T-helper 1 cell treated with Interleukin-12 subunit alpha and Interleukin-12 subunit beta and Interleukin-4 antibody, amounts not matched to agents 30 μg/mL and 1 μg/mL, for 36 hours (primary cell): ENCODE data around the gene STX8.

Experiments used
- H3K27ac Mint-ChIP-seq: one replicate; pipeline ENCODE4 v1.8.0; 2021; ENCODE audit warnings: mild to moderate bottlenecking, mixed read lengths
- H3K27me3 Mint-ChIP-seq: one replicate; pipeline ENCODE4 v1.8.0; 2021; ENCODE audit warnings: low read depth, mixed read lengths
- H3K36me3 Mint-ChIP-seq: one replicate; pipeline ENCODE4 v1.8.0; 2021; ENCODE audit warnings: low read depth, mixed read lengths
- H3K4me1 Mint-ChIP-seq: one replicate; pipeline ENCODE4 v1.8.0; 2021; ENCODE audit warnings: low read depth, mixed read lengths
- H3K4me3 Mint-ChIP-seq: one replicate; pipeline ENCODE4 v1.8.0; 2021; ENCODE audit warnings: mild to moderate bottlenecking, moderate library complexity, mixed read lengths
- H3K9me3 Mint-ChIP-seq: one replicate; pipeline ENCODE4 v1.8.0; 2021; ENCODE audit warnings: mixed read lengths

Gene STX8

GRCh38 chr17:9509236-9509816, 66.3 kb downstream of the STX8 start:
- Mint-ChIP-seq H3K36me3 (peaks cover 19% of the 10 kb centered on the region), H3K4me3 (no peak overlapping the region), H3K27me3 (no peaks in the 10 kb centered on the region), H3K27ac (no peak overlapping the region), H3K9me3 (peaks cover 32% of the 10 kb centered on the region), H3K4me1 (peaks cover 3% of the 10 kb centered on the region)

DNA sequence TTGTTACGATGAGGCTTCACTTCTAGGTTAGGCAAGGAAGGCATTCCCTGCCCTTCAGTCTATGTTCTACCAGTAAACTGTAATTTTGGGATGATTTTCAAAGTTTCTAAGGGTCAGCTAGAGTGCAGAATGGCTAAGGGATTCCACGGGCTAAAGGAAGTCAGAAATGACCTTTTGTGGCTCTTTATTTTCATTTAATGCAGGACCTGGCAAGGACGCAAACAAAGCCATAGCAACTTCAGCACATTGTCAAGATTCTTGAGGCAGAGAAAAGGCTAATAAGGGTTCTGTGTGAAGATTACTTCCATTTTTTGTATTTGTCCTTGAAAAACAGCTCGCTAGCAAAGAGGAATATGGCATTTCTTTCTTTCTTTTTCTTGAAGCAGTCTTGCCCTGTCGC, 76.6 kb downstream of the STX8 start:
- no peaks in the 10 kb centered on the region for H3K27me3 Mint-ChIP-seq
- no peaks in the 10 kb centered on the region for H3K4me1 Mint-ChIP-seq

GRCh38 chr17:9498490-9498889, 77.1 kb downstream of the STX8 start:
- H3K36me3 Mint-ChIP-seq, result peaks cover 7% of the 10 kb centered on the region
- H3K27me3 Mint-ChIP-seq, result no peaks in the 10 kb centered on the region
- H3K4me1 Mint-ChIP-seq, result no peaks in the 10 kb centered on the region
- no peak overlapping the region for H3K4me3 Mint-ChIP-seq
- no peaks in the 10 kb centered on the region for H3K9me3 Mint-ChIP-seq
- H3K27ac Mint-ChIP-seq, result no peak overlapping the region

More for the DNA sequence above, 76.6 kb downstream of the STX8 start:
- Mint-ChIP-seq H3K4me3 (no peak overlapping the region), H3K9me3 (no peaks in the 10 kb centered on the region), H3K36me3 (peaks cover 7% of the 10 kb centered on the region), H3K27ac (no peak overlapping the region)

DNA sequence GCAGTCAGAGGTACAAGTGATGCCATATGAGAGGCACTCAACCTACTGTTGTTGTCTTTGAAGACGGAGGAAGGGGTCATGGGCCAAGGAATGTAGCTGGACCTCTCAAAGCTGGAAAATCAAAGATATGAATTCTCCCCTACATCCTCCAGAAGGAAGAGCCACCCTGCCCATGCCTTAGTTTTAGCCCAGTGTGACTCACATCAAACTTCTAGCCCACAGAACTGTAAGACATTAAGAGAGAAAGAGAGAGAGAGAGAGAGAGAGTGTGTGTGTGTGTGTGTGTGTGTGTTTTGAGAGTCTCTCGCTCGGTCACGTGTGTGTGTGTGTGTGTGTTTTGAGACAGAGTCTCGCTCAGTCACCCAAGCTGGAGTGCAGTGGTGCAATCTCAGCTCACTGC, 87.1 kb downstream of the STX8 start:
- Mint-ChIP-seq H3K27me3 (no peaks in the 10 kb centered on the region), H3K4me3 (no peak overlapping the region), H3K36me3 (peaks cover 13% of the 10 kb centered on the region), H3K27ac (no peak overlapping the region), H3K9me3 (no peaks in the 10 kb centered on the region), H3K4me1 (no peaks in the 10 kb centered on the region)

- Mint-ChIP-seq H3K27ac (no peak overlapping the region), H3K27me3 (no peaks in the 10 kb centered on the region), H3K9me3 (no peaks in the 10 kb centered on the region), H3K4me3 (no peak overlapping the region), H3K4me1 (no peaks in the 10 kb centered on the region), H3K36me3 (peaks cover 11% of the 10 kb centered on the region)
Observed at GRCh38 chr17:9487406-9487805, 88.2 kb downstream of the STX8 start.

DNA sequence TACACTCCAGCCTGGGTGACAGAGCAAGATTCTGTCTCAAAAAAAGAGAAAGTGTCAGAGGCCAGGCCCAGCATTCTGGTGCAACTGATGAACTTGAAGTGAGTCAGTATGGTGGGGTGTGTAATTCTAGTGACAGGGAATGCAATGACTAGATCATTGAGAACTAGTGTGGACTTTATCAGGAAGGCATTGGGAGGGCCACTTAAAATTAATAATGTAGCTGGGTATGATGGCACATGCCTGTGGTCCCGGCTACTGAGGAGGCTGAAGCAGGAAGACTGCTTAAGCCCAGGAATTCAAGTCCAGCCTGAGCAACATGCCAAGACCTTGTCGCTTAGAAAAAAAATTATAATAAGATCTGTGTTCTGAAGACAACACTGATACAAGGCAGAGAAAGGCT, 90.8 kb downstream of the STX8 start:
- no peak overlapping the region for H3K27ac Mint-ChIP-seq
- H3K4me3 Mint-ChIP-seq, result no peak overlapping the region
- H3K9me3 Mint-ChIP-seq, result no peaks in the 10 kb centered on the region
- no peaks in the 10 kb centered on the region for H3K27me3 Mint-ChIP-seq
- no peaks in the 10 kb centered on the region for H3K4me1 Mint-ChIP-seq
- peaks cover 4% of the 10 kb centered on the region for H3K36me3 Mint-ChIP-seq

GRCh38 chr17:9479964-9480363, 95.7 kb downstream of the STX8 start:
- Mint-ChIP-seq H3K36me3 (no peaks in the 10 kb centered on the region), H3K27me3 (no peaks in the 10 kb centered on the region), H3K4me1 (no peaks in the 10 kb centered on the region), H3K4me3 (no peak overlapping the region), H3K9me3 (no peaks in the 10 kb centered on the region), H3K27ac (no peak overlapping the region)

GRCh38 chr17:9478889-9479288, 96.7 kb downstream of the STX8 start:
- no peaks in the 10 kb centered on the region for H3K27me3 Mint-ChIP-seq
- no peaks in the 10 kb centered on the region for H3K36me3 Mint-ChIP-seq
- H3K9me3 Mint-ChIP-seq, result no peaks in the 10 kb centered on the region
- H3K27ac Mint-ChIP-seq, result no peak overlapping the region
- H3K4me1 Mint-ChIP-seq, result no peaks in the 10 kb centered on the region
- no peak overlapping the region for H3K4me3 Mint-ChIP-seq

DNA sequence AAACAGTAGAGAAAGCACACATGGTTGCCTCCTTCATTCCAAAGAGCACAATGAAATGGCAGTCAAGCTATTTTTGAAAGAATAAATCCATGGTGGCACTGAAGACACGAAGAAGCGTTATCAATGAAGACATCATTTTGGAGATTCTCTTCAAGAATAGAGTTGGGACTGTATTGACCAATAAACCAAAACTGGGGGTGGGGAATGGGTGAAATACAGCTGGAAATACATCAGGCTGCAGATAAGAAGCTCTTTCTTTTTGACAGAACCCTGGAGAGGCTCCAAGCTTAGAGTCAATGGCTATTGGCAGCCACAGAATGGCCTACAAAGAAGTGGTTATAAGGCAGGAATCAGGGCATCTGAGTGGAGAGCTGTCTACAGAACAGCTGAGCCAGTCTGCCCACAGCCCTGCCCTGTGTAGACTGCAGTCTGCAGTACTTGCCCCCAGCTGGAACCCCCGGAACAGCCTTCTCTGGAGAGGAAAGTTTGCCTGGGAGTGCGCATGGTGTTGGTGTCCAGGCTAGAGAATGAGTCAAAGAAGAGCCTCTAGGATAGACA, 100.4 kb downstream of the STX8 start:
- H3K27me3 Mint-ChIP-seq, result no peaks in the 10 kb centered on the region
- H3K4me3 Mint-ChIP-seq, result no peak overlapping the region
- no peaks in the 10 kb centered on the region for H3K36me3 Mint-ChIP-seq
- no peaks in the 10 kb centered on the region for H3K9me3 Mint-ChIP-seq
- no peak overlapping the region for H3K27ac Mint-ChIP-seq
- H3K4me1 Mint-ChIP-seq, result peaks cover 10% of the 10 kb centered on the region

- Mint-ChIP-seq H3K4me3 (no peak overlapping the region), H3K36me3 (no peaks in the 10 kb centered on the region), H3K27ac (no peak overlapping the region), H3K27me3 (no peaks in the 10 kb centered on the region), H3K9me3 (no peaks in the 10 kb centered on the region), H3K4me1 (peaks cover 20% of the 10 kb centered on the region)
Observed at GRCh38 chr17:9473711-9474110, 101.9 kb downstream of the STX8 start.

GRCh38 chr17:9472541-9472940, 103.1 kb downstream of the STX8 start:
- Mint-ChIP-seq H3K27me3 (no peaks in the 10 kb centered on the region), H3K9me3 (no peaks in the 10 kb centered on the region), H3K36me3 (no peaks in the 10 kb centered on the region), H3K27ac (no peak overlapping the region), H3K4me3 (no peak overlapping the region), H3K4me1 (peaks cover 22% of the 10 kb centered on the region)

DNA sequence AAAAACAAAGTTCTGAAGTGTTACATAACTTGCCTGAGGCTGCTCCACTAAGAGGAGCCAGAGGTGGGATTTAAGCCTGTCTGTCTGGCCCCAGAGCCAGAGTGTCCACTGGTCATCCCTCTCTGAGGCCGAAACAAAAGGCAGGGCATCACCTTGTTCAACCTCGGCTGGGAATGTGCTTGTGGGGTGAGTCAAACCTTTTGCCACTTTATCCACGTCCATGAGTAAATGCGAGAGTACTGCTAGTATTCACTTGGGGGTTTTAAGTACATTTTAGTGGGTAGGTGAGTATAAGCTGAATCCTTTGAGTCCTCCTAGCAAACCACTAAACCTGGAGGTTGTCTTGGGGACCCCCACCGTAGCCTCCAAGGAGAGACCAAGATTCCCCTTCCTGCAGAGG, 103.5 kb downstream of the STX8 start:
- H3K27ac Mint-ChIP-seq, result no peak overlapping the region
- H3K27me3 Mint-ChIP-seq, result no peaks in the 10 kb centered on the region
- H3K4me3 Mint-ChIP-seq, result no peak overlapping the region
- no peaks in the 10 kb centered on the region for H3K9me3 Mint-ChIP-seq
- H3K36me3 Mint-ChIP-seq, result no peaks in the 10 kb centered on the region
- peaks cover 22% of the 10 kb centered on the region for H3K4me1 Mint-ChIP-seq

DNA sequence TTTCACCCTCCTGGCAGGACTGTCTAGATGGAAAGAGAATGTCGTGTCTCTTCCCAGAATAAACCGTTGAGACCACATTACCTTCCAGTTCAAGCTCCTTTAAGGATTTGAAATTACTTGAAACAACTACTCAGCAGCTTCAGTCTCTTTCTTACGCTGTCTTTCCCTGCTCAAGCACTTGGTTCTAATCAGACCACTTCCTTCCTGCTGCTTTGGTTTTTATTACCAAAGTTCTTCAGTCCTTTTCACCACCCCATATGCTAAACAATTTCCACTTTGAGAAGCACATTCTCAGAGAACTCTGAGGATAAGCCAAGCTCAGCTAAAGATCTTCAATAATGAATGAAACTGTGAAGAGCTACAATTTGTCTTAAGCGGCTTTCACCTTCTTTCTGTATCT, 105.4 kb downstream of the STX8 start:
- H3K4me1 Mint-ChIP-seq, result peaks cover 24% of the 10 kb centered on the region
- peak overlapping the region; percentile 80 for H3K27ac Mint-ChIP-seq
- no peaks in the 10 kb centered on the region for H3K9me3 Mint-ChIP-seq
- H3K36me3 Mint-ChIP-seq, result peaks cover 3% of the 10 kb centered on the region
- H3K4me3 Mint-ChIP-seq, result peak overlapping the region; percentile 38
- H3K27me3 Mint-ChIP-seq, result no peaks in the 10 kb centered on the region

GRCh38 chr17:9468937-9469336, 106.7 kb downstream of the STX8 start:
- H3K36me3 Mint-ChIP-seq, result peaks cover 3% of the 10 kb centered on the region
- peaks cover 31% of the 10 kb centered on the region for H3K4me1 Mint-ChIP-seq
- no peaks in the 10 kb centered on the region for H3K9me3 Mint-ChIP-seq
- no peak overlapping the region for H3K4me3 Mint-ChIP-seq
- no peaks in the 10 kb centered on the region for H3K27me3 Mint-ChIP-seq
- H3K27ac Mint-ChIP-seq, result peak overlapping the region; percentile 1

GRCh38 chr17:9468532-9468931, 107.1 kb downstream of the STX8 start:
- Mint-ChIP-seq H3K4me1 (peaks cover 31% of the 10 kb centered on the region), H3K4me3 (no peak overlapping the region), H3K9me3 (no peaks in the 10 kb centered on the region), H3K27me3 (no peaks in the 10 kb centered on the region), H3K36me3 (peaks cover 3% of the 10 kb centered on the region), H3K27ac (no peak overlapping the region)

GRCh38 chr17:9467518-9467917, 108.1 kb downstream of the STX8 start:
- Mint-ChIP-seq H3K36me3 (peaks cover 3% of the 10 kb centered on the region), H3K9me3 (no peaks in the 10 kb centered on the region), H3K27me3 (no peaks in the 10 kb centered on the region), H3K4me1 (peaks cover 31% of the 10 kb centered on the region), H3K4me3 (no peak overlapping the region), H3K27ac (no peak overlapping the region)
